Measurements from ENCODE around the gene GAS2L3.
"Not testable (repeated sequence)": the region's sequence is repeated elsewhere in the genome, so short reads cannot be mapped to it uniquely, and the experiment has no call there.

Gene GAS2L3
- 0 to 0.17 reads per million in 2 experiments for total RNA-seq

DNA sequence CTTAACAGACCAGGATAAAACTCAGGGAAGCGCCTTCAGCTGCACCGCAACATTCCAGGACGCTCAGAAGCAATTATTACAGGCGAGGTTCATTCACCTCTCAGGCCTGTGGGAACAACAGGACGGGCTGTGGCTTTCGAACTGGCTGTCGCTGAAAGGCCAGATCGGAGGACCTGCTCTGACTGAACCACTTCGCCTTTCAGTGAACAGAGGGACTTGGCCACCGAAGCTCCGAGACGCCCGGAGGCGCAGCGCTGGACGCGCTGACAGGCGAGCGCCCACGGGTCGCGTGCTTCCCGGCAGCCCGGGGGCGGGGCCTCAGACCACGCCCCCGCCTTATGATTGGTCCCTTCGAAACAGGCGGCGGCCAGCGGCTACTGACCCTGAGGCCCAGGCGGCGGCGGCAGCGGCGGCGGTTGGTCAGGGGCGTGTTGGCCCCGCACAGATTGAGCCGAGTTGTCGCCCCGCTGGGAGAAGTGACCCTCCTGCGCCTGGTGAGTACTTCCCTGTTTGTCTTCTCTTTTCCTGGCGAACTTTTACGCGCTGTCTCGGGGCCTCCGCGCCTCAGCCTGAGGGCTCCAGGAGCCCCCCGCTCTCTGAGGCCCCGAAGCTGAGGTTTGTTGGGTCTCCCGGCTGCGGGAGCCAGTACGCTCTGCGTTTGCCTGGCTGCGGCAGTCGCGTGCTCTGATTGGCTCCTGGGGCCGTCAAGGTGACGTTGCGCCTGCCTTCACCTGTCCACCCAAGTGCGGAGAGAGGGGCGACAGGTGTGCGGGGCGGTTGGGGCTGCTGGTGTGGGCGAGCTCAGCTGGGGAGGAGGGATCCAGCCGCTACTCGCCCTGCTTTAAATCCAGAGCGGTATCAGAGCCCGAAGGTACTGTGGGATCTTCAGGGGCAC is at the start of gene GAS2L3:
Gene GAS2L3 (plus strand): TSS at position 393 of the 895 bp plus-strand sequence. CDS start 21,221 bp downstream, outside the sequence.
- DNase-seq (ENCODE audit: low read depth): peak; percentile 15

DNA sequence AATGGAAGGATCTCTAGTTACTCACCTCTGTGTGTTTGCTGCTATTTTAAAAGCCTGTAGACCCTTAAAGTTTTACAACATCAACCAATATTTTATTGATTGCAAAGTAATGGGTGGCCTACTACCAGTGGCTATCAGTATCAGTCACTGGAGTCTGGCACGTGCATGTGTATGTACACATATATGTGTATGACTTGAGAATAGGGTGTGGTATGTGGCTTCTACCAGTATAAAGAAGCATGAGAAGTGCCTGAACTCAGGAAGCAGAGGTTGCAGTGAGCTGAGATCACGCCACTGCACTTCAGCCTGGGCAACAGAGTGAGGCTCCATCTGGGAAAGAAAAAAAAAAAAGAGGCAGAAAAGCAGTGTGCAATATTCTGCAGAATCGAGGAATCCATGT is 45.5 kb upstream of the GAS2L3 start:
- DNase-seq (ENCODE audit: low read depth): no peak

DNA sequence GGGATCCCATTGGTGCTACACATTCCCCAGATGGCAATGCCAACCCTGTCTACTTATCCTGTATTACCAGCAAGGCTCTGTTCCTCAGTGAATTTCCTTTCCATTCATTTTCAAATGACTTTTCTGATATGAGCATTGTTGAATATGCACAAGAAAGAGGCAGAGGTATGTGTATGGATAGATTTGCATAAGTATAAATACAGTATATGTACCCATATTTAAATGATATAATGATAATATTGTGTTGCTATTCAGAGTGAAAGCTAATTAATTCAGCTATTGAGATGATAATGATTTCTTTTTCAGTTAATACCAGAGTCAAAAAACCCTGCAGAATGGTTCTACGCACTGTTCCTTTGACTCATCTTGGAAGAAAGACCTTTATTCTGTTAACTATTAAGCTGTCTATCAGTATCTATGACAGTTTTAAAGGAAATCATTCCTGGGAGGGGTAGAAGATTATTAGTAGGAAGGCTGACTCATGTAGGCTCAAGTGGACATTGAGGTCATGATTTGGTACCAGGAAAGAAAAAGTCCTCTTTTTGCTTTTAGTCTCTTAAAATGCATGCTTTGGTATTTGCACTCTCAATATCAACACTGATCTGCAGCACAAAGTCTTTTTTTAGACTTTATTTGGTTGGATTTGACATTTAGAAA is 44.9 kb upstream of the GAS2L3 start:
- DNase-seq (ENCODE audit: low read depth): no peak

DNA sequence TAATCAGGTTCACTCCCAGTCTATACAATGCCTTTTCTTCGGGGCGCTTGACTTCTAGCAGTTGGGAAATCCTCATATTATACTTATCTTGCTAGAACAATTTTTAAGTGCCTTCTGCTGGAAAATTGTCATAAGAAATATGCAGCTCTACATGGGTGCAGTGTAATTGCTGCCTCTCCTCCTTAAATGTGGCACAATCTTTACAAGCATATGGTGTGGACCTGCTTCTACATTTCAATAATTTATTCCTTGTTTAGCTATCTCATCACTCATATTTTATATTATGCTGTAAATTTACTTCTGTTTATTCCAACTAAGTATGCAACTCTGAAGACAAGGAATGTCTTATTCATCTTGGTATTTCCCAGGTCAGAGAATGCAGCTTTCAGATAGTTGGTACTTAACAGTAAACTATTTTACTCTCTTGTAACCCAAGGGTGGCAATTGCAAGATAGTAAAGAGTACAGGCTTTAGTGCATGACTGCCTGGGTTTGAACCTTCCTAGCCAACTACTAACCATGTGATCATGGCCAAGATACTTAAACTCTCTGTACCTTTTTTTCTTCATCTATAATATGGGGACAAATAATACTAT is 43.6 kb upstream of the GAS2L3 start:
- no peak for DNase-seq (ENCODE audit: low read depth)

DNA sequence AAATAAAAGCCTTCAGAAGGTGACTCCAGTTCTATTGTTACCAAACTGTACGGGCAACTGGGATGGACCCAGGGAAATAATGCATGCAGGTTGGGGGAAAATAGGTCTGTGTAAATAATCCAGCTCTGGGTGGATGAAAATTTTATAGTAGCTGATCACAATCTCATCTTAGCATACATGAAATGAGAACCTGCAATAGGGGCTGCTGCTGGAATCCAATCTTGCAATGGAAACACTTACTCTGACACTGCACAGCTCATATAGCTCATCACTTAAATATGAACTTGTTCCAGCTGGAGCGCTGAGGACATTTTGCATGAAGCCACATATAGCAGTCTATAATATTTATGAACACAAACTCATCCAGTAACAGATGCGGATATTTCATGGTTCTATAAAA is 40.1 kb upstream of the GAS2L3 start:
- DNase-seq (ENCODE audit: low read depth): no peak

DNA sequence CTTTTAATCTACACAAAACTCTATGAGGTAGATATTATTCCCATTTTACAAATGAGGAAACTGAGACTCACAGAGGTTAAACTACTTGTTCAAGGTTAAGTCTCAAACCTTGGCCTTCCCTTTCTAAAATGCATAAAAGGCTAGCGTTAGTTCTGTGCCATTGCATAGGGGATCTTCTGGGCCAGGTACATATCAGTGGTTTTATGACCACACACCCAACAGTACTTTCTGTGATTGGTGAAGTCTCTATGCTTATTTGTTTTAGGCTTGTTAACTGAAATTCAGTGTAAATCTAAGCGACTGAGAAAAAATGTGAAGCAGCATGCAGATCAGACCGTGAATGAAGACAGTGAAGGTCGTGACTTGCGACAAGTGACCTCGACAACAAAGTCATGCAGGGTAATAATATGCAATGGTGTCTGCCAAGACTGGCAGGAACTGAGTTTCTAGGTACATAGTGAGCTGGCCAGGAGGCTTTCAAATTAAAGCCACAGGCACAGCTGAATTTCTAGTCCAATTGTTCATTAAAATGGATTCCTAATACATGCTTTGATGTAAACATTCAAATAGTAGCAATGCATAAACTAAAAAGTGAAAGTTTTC is 38.8 kb upstream of the GAS2L3 start:
- DNase-seq (ENCODE audit: low read depth): no peak

DNA sequence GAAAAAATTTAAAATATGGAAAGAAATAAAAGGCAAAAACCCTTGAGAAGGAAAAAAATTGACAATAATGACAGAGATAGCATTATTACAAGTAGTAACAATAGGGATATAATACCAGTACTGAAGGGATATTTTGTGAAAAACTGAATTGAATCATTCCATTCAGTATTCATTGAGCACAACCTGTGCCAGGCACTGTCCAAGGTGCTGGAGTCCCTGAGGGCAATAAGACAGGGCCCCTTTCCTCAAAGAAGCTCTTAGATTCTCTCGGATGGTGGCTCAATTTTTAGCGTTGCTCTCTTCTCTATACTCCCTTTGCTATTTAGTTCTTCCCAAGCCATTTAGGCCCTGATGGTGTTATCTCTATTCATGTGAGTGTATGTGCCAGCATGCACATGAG is 34.3 kb upstream of the GAS2L3 start:
- DNase-seq (ENCODE audit: low read depth): no peak

DNA sequence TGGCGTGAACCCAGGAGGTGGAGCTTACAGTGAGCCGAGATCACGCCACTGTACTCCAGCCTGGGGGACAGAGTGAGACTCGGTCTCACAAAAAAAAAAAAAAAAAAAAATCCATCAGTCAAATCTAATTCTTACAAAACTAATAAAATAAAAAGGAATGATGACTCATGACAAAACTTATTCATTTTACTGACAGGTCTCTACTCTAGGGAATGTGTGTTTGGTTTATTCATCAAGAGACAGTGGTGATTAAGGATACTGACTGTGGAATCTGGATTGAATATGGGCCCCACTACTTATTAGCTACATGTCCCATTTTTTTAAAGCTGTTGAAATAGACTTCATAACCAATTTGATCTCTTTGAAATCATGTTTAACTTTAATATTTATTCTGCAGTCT is 29.3 kb upstream of the GAS2L3 start:
- DNase-seq (ENCODE audit: low read depth): no peak

DNA sequence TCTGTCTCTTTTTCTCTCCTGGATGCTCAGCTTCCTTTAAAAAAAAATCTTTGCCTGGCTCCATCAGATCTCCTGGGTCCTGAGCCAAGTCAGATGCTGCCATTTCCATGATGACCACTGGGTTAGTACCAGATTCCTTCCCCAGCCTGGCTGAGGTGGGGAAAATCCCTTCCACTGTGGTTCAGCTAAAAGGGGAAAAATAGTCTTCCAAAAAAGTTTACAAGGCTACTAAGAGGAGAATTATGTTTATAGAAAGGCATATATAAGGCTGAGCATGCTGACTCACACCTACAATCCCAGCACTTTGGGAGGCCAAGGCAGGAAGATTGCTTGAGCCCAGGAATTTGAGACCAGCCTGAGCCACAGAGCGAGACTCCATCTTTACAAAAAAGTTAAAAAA is 28.4 kb upstream of the GAS2L3 start:
- no peak for DNase-seq (ENCODE audit: low read depth)

DNA sequence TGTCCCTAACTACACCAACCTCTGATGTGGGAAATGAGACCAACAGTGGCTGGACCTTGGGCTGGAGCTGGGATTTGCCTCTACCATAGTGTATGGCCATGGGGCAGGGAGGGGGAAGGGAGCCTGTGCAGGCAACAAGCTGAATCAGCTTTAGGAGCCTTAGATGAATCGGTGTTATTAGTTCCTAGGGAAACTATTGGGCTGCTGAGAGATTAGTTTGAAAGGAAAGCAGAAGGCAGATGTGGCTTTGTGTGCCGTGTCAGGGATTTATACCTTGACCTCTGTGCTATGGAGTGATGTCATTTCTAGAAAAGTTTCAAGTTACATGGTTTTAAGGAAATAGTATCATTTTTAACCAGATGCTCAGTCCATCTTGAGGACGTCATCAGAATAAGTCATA is 19.5 kb upstream of the GAS2L3 start:
- no peak for DNase-seq (ENCODE audit: low read depth)

DNA sequence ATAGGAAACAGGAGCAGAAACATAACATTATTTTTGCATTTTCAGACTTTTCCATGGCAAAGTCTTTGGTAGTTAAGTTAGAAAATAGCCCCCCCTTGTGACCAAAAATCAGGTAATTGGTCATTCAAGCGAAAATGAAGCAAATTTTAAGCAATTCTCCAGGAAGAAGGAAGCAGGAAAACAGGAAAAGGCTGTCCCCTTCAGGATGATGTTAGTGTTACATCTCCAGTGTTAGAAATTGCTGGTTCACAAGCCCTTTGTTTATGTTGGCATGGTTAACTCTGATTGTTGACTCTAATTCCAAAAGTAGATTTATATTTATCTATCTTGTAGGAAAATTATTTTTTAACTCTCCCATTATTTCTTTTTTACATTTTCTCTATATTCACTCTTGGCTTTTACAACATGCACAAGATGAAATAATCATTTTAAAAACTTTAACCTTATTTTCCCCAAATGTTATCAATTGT is 18.8 kb upstream of the GAS2L3 start:
- no peak for DNase-seq (ENCODE audit: low read depth)

DNA sequence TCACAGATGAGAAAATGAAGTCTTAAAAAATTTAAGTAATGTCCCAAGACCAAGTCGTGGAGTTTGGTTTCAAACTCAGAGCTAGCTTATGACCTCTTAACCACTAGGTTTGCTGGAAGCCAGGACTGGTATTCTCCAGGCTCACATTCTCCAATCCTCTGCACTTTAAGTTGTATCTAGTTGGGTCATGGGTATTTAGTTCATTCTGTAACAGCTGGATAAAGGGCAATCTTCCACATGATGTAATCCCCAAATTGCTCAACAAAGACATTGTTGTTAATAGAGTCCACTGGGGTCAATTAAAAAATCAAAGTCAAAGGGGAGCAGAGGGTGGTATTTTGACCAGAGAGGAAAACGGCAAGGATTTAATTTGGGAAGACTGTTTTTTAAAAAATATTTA is 17.8 kb upstream of the GAS2L3 start:
- no peak for DNase-seq (ENCODE audit: low read depth)

DNA sequence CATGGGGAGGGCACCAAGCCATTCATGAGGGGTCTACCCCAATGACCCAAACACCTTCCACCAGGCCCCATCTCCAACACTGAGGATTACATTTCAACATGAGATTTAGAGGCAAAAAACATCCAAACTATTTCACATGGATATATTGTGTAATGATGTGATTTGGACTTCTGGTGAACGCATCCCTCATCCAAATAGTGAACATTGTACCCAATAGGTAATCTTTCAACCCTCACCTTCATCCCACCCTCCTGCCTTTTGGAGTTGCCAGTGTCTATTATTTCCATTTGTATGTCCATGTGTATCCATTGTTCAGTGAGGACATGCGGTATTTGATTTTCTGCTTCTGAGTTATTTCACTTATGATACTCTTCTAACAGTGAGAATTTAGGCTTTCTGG is 16.1 kb upstream of the GAS2L3 start:
- DNase-seq (ENCODE audit: low read depth): no peak

DNA sequence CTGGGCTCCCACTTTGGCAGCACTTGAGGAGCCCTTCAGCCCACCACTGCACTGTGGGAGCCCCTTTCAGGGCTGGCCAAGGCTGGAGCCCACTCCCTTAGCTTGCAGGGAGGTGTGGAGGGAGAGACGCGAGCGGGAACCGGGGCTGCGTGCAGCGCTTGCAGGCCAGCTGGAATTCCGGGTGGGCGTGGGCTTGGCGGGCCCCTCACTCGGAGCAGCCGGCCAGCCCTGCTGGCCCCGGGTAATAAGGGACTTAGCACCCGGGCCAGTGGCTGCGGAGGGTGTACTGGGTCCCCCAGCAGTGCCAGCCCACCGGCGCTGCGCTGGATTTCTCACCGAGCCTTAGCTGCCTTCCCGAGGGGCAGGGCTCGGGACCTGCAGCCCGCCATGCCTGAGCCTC is 14.2 kb upstream of the GAS2L3 start:
- DNase-seq (ENCODE audit: low read depth): not testable (repeated sequence)

DNA sequence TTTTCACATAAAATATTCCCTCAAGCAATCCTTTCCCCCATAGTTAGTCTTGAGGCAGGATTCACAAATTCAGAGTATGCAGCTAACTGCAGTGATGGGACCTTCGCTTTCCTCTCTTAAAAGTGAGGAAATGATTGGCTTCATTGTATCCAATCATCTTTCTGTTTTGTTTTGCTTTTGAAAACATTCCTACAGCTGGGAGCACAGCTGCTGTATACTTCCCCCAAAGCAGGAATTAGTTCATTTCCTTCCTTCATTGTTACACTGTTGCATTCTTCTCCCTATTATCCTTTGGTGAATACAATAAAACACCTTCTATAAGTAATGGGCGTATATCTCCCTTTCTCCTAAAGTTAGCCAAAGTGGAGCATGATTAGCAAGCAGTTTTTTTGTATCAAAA is 9.4 kb upstream of the GAS2L3 start:
- no peak for DNase-seq (ENCODE audit: low read depth)

DNA sequence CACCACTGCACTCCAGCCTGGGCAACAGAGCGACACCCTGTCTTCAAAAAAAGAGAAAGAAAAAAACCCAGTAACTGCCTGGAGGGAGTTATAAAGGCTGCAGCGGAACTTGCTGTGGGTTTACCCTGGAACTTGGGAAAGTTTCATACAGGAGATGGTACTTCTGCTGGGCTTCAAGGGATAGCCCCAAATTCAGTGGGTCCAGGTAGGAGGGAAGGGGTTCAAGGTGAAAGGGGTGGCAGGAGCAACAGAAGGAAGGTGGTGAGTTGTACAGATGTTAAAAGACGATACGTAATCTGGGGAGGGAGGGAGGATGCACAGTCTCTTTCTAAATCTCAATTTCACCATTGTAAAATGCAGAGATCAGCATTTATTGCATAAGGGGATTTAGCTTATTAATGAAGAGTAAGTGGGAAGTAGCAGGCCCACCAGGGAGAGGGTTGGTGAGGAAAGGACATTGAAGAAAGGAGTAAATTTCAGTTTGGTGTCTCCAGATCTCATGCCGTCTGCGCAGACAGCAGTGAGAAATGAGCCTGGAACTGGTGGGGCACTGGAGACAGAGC is 8.5 kb upstream of the GAS2L3 start:
- DNase-seq (ENCODE audit: low read depth): no peak

DNA sequence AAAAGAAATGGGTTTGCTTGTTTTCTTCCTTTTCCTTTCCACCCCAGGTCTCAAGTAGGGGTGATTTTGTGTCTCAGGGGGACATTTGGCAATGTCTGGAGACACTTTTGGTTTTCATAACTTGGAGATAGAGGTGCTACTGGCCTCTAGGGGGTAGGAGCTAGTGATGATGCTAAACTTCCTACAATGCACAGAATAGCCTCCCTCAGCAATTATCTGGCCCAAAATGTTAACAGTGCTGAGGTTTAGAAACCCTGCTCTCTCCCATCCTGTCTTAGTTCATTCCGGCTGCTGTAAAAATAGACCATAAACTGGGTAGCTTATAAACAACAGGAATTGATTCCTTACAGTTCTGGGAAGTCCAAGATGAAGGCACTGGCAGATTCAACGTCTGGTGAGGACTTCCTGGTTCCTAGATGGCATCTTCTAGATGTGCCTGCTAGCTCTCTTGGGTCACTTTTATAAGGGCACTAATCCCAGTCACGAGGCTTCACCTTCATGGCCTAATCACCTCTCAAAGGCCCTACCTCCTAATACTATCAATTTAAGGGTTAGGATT is 7.4 kb upstream of the GAS2L3 start:
- no peak for DNase-seq (ENCODE audit: low read depth)

DNA sequence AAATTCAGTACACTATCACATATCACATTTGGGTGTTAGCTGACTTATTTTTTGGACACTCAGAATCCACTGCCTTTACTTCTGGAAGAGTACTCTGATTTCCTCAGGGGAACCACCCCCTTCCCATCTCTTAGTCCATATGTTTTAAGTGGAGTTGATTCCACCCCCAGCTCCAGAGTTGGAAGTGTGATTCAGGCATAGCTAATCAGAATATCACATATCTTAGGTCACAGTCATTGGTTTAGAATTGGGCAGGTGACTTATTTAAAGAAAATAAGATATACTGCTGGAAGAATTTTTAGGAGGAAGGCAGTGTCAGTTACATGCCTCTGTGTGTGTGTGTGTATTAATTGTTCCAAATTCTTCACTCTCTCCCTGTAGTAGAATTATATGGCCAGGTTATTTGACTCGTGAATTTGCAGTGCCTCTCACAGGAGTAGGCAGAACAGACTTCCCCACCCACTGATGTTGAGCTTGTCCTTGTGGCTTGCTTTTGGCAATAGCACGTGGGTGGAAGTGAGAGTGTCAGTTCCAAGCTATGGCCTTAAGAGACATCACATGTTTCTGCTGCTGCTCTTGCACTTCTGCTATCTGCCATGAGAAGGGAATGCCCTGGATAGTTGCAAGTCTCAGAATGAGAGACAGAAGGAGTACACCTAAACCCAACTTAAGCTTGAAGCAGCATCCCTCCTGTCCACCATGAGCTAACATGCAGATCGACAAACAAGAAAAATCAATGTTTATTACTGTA is 6.4 kb upstream of the GAS2L3 start:
- no peak for DNase-seq (ENCODE audit: low read depth)

DNA sequence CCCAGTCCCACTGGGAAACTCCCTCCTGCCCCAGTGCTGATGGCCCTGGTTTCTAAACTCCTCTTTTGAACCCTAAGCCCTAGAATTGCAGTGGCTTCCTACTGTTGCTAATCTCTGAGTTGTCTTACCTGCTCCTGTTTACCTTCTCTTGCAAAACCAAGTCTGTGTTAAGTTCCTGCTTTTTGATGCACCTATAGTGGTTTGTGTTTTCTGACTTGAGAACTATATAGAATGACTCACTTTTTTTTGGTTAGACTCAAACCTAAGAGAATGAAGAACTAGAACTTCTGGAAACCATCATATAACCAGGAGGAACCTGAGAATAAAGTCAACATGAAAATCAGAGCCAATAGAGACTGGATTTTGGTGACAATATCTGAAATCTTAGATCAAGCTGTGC is 5.5 kb upstream of the GAS2L3 start:
- DNase-seq (ENCODE audit: low read depth): no peak

DNA sequence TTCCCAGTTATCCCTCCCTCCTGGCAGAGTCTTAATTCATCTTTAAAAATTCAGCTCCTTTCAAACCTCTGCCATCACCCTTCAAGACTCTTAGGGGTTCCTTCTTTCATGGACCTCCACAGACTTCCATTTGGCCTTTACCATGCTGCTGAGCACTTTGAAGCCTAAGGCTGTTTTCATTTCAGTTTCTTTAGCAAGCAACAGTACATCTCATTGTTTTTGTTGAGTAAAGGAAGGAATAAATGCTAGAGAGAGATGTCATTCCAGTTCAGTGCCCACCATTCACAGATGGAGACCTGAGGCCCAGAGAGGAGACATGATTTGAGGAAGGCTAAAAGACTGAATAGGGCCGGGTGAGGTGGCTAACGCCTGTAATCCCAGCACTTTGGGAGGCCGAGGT is 1.3 kb upstream of the GAS2L3 start:
- no peak for DNase-seq (ENCODE audit: low read depth)
